ENCODE measurements around the gene ERICH6B.

Gene ERICH6B

DNA sequence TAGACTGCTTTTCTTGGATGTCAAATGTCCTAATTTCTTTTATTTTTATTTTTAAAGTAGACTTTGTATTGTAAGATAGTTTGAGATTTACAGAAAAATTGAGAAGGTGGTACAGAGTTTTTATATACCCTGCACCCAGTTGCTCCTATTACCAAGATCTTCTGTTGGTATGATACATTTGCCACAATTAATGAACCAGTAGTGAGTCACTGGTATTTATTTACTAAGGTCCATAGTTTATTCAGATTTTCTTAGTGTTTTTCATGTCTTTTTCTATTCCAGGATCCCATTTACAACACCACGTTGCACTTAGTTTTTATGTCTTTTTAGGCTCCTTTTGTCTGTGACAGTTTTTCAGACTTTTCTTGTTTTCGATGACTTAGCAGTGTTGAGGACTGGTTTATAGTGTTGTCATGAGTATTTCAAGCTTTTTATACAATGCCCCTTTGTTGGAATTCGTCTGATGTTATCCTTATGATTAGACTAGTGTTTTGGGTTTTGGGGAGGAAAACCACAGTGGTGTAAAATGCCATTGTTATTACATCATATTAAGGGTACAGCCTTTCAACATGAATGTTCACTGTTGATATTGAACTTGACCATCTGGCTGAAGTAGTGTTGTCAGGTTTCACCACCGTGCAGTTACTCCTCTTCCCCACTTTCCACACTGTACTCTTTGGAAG, 114.9 kb downstream of the ERICH6B start:
- DNase-seq (ENCODE audit: low spot score): no peak

DNA sequence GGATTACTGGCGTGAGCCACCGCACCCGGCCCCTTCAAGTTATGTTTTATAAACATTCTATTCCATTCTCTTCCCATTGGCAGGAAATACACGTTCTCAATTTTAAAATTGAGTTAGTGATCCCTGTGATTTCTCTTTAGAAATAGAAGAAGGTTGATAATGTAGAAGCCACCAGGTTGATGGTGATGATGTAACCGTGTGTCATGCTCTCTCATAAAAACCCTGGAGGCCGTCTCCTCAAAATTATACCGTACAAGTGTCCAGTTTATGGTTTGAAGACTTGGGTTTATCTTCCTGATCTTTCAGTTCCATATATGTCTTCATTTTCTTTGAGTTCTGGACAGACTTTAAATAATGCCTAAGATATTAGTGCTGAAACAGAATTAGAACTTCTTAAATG, 118.6 kb downstream of the ERICH6B start:
- DNase-seq (ENCODE audit: low spot score): no peak

DNA sequence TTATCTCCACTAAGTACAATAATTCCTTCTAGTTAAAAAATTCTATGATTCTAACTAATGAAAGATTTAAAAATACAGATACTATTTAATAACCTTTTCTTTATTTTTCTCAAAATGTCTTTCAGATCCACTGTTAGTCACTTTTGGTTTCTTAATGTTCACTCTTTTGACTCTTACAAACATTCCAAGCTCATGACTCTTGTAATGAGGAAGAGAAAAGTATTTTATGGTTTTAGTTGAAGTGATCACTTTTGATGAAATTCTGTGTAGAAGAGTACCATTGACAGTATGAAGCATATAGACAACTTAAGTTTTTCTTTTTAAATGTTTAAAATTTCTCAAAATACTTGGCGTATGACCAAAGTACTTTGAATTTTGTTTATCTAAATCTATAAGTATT, 123.0 kb downstream of the ERICH6B start:
- no peak for DNase-seq (ENCODE audit: low spot score)
